ENCODE data around the gene TNFRSF19. TPM values are rescaled to one million over a fixed set of nuclear protein-coding genes. Genes with fewer than 3 reads are reported as not detected.

The TNFRSF19 gene
- total and polyA plus RNA-seq, 2 of the 13 experiments (the other 11 are each of a cell fraction or from before 2014, with no cell fraction given), result 75.3 to 77.7 TPM

DNA sequence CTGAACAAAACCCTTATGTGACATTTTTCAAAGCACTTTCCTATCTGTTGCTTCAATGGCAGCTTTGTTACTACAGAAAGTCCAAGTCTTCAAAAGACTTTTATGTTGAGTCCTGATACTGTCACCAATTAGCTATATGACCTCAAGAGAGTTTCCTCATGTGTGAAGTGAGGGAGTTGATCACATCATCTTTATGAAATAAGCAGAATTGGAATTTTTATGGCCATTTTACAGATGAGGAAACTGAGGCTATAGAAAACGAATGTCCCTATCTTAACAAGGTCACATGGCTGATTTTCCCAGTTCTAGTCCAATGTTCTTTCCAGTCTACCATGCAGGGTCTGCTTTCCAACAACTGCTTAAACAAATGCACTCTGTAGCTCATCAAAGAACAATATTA lies 2.6 kb downstream of the TNFRSF19 start (continued):
- TF ChIP-seq BATF2 (CRISPR knock-in tag; IDR thresholded peaks at IDR 0.05) (no peak), ZNF552 (CRISPR knock-in tag; IDR thresholded peaks at IDR 0.05; ENCODE audit: borderline replicate concordance) (no peak), MAFF (IDR thresholded peaks at IDR 0.05; ENCODE audit: low read depth, low read length) (peak; percentile 33; the same call in 1 of the 2 replicates), MIER2 (CRISPR knock-in tag; IDR thresholded peaks at IDR 0.05) (no peak), KAT7 (CRISPR knock-in tag; IDR thresholded peaks at IDR 0.05; ENCODE audit: borderline replicate concordance) (0 out of 2 replicates have a peak, but pooled peaks have one; percentile 41), ZHX1 (CRISPR knock-in tag; IDR thresholded peaks at IDR 0.05; ENCODE audit: low read depth) (no peak), NR3C1 (CRISPR knock-in tag; IDR thresholded peaks at IDR 0.05) (no peak), ZFP1 (CRISPR knock-in tag; IDR thresholded peaks at IDR 0.05) (no peak), ARID5B (CRISPR knock-in tag; IDR thresholded peaks at IDR 0.05) (0 out of 2 replicates have a peak, but pooled peaks have one; percentile 11), ADNP (CRISPR knock-in tag; IDR thresholded peaks at IDR 0.05) (peak; percentile 49; the same call in 1 of the 2 replicates), U2AF1 (optimal IDR thresholded peaks at IDR 0.05; ENCODE audit: low read depth, low read length) (no peak), ZNF496 (CRISPR knock-in tag; IDR thresholded peaks at IDR 0.05; ENCODE audit: insufficient replicate concordance) (no peak), RAD21 (CRISPR knock-in tag; IDR thresholded peaks at IDR 0.05) (no peak), ZNF577 (CRISPR knock-in tag; IDR thresholded peaks at IDR 0.05; ENCODE audit: borderline replicate concordance, low read depth) (no peak), BRCA1 (CRISPR knock-in tag; IDR thresholded peaks at IDR 0.05) (no peak)
- TF ChIP-seq, protein P1, sequence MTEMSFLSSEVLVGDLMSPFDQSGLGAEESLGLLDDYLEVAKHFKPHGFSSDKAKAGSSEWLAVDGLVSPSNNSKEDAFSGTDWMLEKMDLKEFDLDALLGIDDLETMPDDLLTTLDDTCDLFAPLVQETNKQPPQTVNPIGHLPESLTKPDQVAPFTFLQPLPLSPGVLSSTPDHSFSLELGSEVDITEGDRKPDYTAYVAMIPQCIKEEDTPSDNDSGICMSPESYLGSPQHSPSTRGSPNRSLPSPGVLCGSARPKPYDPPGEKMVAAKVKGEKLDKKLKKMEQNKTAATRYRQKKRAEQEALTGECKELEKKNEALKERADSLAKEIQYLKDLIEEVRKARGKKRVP (CRISPR knock-in tag; IDR thresholded peaks at IDR 0.05), result 0 out of 4 replicates have a peak, but pooled peaks of 1 of the 2 experiments have one; percentile 16
- TF ChIP-seq, protein P2, sequence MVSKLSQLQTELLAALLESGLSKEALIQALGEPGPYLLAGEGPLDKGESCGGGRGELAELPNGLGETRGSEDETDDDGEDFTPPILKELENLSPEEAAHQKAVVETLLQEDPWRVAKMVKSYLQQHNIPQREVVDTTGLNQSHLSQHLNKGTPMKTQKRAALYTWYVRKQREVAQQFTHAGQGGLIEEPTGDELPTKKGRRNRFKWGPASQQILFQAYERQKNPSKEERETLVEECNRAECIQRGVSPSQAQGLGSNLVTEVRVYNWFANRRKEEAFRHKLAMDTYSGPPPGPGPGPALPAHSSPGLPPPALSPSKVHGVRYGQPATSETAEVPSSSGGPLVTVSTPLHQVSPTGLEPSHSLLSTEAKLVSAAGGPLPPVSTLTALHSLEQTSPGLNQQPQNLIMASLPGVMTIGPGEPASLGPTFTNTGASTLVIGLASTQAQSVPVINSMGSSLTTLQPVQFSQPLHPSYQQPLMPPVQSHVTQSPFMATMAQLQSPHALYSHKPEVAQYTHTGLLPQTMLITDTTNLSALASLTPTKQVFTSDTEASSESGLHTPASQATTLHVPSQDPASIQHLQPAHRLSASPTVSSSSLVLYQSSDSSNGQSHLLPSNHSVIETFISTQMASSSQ (IDR thresholded peaks at IDR 0.05; ENCODE audit: low read depth), result no peak
- TF ChIP-seq, protein P2 (CRISPR knock-in tag; IDR thresholded peaks at IDR 0.05; ENCODE audit: borderline replicate concordance), result no peak
